ENCODE results near the gene DGKB. TPM values are rescaled to one million over a fixed set of nuclear protein-coding genes. Genes with fewer than 3 reads are reported as not detected.
A peak's percentile ranks its signal among the peaks of the same experiment; 100 is the strongest.
"Not testable (repeated sequence)": the region's sequence is repeated elsewhere in the genome, so short reads cannot be mapped to it uniquely, and the experiment has no call there.

DGKB gene
- total RNA-seq, 2 experiments from 2014 or later: not detected

- no peaks in the 10 kb centered on the region for H3K27me3 Mint-ChIP-seq
- intact Hi-C loops (cut with micrococcal nuclease): no loop called here
- no peak for DNase-seq
- H3K36me3 Mint-ChIP-seq: no peaks in the 10 kb centered on the region
- ChIA-PET POLR2A (no interaction called here), CTCF (no interaction called here)
- no peak overlapping the region for H3K4me3 Mint-ChIP-seq
- peaks cover 4% of the 10 kb centered on the region for H3K9me3 Mint-ChIP-seq
- H3K4me1 Mint-ChIP-seq (ENCODE audit: low read depth): no peaks in the 10 kb centered on the region
- no peak overlapping the region for H3K27ac Mint-ChIP-seq
Measured at GRCh38 chr7:14497390-14497789, 405.2 kb downstream of the DGKB start.

GRCh38 chr7:14495633-14496032 is 406.9 kb downstream of the DGKB start:
- Mint-ChIP-seq H3K27ac (no peak overlapping the region), H3K4me1 (ENCODE audit: low read depth) (no peaks in the 10 kb centered on the region), H3K36me3 (no peaks in the 10 kb centered on the region), H3K9me3 (no peaks in the 10 kb centered on the region), H3K4me3 (no peak overlapping the region), H3K27me3 (no peaks in the 10 kb centered on the region)
- CTCF ChIA-PET: no interaction called here
- intact Hi-C loops (cut with micrococcal nuclease): no loop called here
- no peak for DNase-seq
- POLR2A ChIA-PET: no interaction called here

GRCh38 chr7:14487701-14488395 is 414.7 kb downstream of the DGKB start:
- Mint-ChIP-seq H3K36me3 (no peaks in the 10 kb centered on the region), H3K27ac (no peak overlapping the region), H3K9me3 (no peaks in the 10 kb centered on the region), H3K4me3 (no peak overlapping the region), H3K27me3 (no peaks in the 10 kb centered on the region), H3K4me1 (ENCODE audit: low read depth) (no peaks in the 10 kb centered on the region)
- intact Hi-C loops (cut with micrococcal nuclease): no loop called here
- POLR2A ChIA-PET: no interaction called here
- no peak for DNase-seq
- CTCF ChIA-PET: no interaction called here

- Mint-ChIP-seq H3K4me1 (ENCODE audit: low read depth) (no peaks in the 10 kb centered on the region), H3K36me3 (no peaks in the 10 kb centered on the region), H3K27me3 (no peaks in the 10 kb centered on the region), H3K27ac (no peak overlapping the region), H3K4me3 (no peak overlapping the region), H3K9me3 (no peaks in the 10 kb centered on the region)
- POLR2A ChIA-PET: no interaction called here
- CTCF ChIA-PET: no interaction called here
- intact Hi-C loops (cut with micrococcal nuclease): no loop called here
- DNase-seq: no peak
Measured at GRCh38 chr7:14483663-14484062, 418.9 kb downstream of the DGKB start.

- intact Hi-C loops (cut with micrococcal nuclease): no loop called here
- no peak for DNase-seq
- Mint-ChIP-seq H3K27ac (no peak overlapping the region), H3K36me3 (no peaks in the 10 kb centered on the region), H3K9me3 (no peaks in the 10 kb centered on the region), H3K4me3 (no peak overlapping the region), H3K27me3 (no peaks in the 10 kb centered on the region), H3K4me1 (ENCODE audit: low read depth) (no peaks in the 10 kb centered on the region)
- ChIA-PET CTCF (no interaction called here), POLR2A (no interaction called here)
Measured at GRCh38 chr7:14480281-14480680, 422.3 kb downstream of the DGKB start.

GRCh38 chr7:14478834-14479510 is 423.6 kb downstream of the DGKB start:
- Mint-ChIP-seq H3K36me3 (no peaks in the 10 kb centered on the region), H3K27me3 (no peaks in the 10 kb centered on the region), H3K9me3 (no peaks in the 10 kb centered on the region), H3K4me1 (ENCODE audit: low read depth) (no peaks in the 10 kb centered on the region), H3K4me3 (no peak overlapping the region), H3K27ac (no peak overlapping the region)
- DNase-seq: no peak
- ChIA-PET CTCF (no interaction called here), POLR2A (no interaction called here)
- intact Hi-C loops (cut with micrococcal nuclease): no loop called here

GRCh38 chr7:14461716-14462115 is 440.8 kb downstream of the DGKB start:
- H3K36me3 Mint-ChIP-seq; CTCF ChIA-PET; H3K4me3 Mint-ChIP-seq; intact Hi-C loops (cut with micrococcal nuclease); H3K9me3 Mint-ChIP-seq; DNase-seq; H3K4me1 Mint-ChIP-seq (ENCODE audit: low read depth); H3K27ac Mint-ChIP-seq; POLR2A ChIA-PET; H3K27me3 Mint-ChIP-seq: not testable (repeated sequence)

GRCh38 chr7:14458846-14459245 is 443.7 kb downstream of the DGKB start:
- H3K9me3 Mint-ChIP-seq; H3K27me3 Mint-ChIP-seq; DNase-seq; POLR2A ChIA-PET; H3K36me3 Mint-ChIP-seq; H3K4me3 Mint-ChIP-seq; H3K27ac Mint-ChIP-seq; H3K4me1 Mint-ChIP-seq (ENCODE audit: low read depth): not testable (repeated sequence)
- intact Hi-C loops (cut with micrococcal nuclease): loop anchor here (5.0 to 10.0 kb wide), 3 partner anchors 932 to 1937 kb away; no protein-coding TSS in a partner anchor
- CTCF ChIA-PET: interaction anchor here (0.6 to 1.2 kb wide), 3 partner anchors 10 to 1934 kb away, joined by 3 read pairs; no protein-coding TSS in a partner anchor

- Mint-ChIP-seq H3K36me3 (no peaks in the 10 kb centered on the region), H3K27me3 (peaks cover 5% of the 10 kb centered on the region), H3K27ac (no peak overlapping the region), H3K4me3 (no peak overlapping the region), H3K4me1 (ENCODE audit: low read depth) (no peaks in the 10 kb centered on the region), H3K9me3 (no peaks in the 10 kb centered on the region)
- ChIA-PET POLR2A (no interaction called here), CTCF (interaction anchor here (0.6 to 1.9 kb wide), 7 partner anchors 11 to 1177 kb away, joined by 3 to 10 read pairs (median 4); no protein-coding TSS in a partner anchor)
- intact Hi-C loops (cut with micrococcal nuclease): loop anchor here (1.0 to 10.0 kb wide), 4 partner anchors 931 to 1936 kb away; no protein-coding TSS in a partner anchor
- DNase-seq: peak; percentile 49
Measured at GRCh38 chr7:14457568-14458453, 444.7 kb downstream of the DGKB start.

GRCh38 chr7:14449291-14449690 is 453.3 kb downstream of the DGKB start:
- CTCF ChIA-PET: no interaction called here
- POLR2A ChIA-PET: no interaction called here
- Mint-ChIP-seq H3K27me3 (peaks cover 1% of the 10 kb centered on the region), H3K36me3 (no peaks in the 10 kb centered on the region), H3K27ac (no peak overlapping the region), H3K4me1 (ENCODE audit: low read depth) (peaks cover 10% of the 10 kb centered on the region), H3K9me3 (no peaks in the 10 kb centered on the region), H3K4me3 (no peak overlapping the region)
- DNase-seq: no peak
- intact Hi-C loops (cut with micrococcal nuclease): no loop called here

GRCh38 chr7:14446829-14447228 is 455.7 kb downstream of the DGKB start:
- Mint-ChIP-seq H3K27ac (no peak overlapping the region), H3K36me3 (no peaks in the 10 kb centered on the region), H3K4me1 (ENCODE audit: low read depth) (peaks cover 10% of the 10 kb centered on the region), H3K4me3 (no peak overlapping the region), H3K9me3 (no peaks in the 10 kb centered on the region), H3K27me3 (peaks cover 1% of the 10 kb centered on the region)
- intact Hi-C loops (cut with micrococcal nuclease): no loop called here
- POLR2A ChIA-PET: no interaction called here
- DNase-seq: peak; percentile 24
- CTCF ChIA-PET: interaction anchor here (1.0 kb wide), 1 partner anchor 11 kb away, joined by 3 read pairs; no protein-coding TSS in a partner anchor

- H3K27me3 Mint-ChIP-seq: peaks cover 1% of the 10 kb centered on the region
- ChIA-PET POLR2A (no interaction called here), CTCF (no interaction called here)
- intact Hi-C loops (cut with micrococcal nuclease): no loop called here
- DNase-seq: no peak
- no peak overlapping the region for H3K4me3 Mint-ChIP-seq
- H3K4me1 Mint-ChIP-seq (ENCODE audit: low read depth): peaks cover 10% of the 10 kb centered on the region
- H3K9me3 Mint-ChIP-seq: no peaks in the 10 kb centered on the region
- no peaks in the 10 kb centered on the region for H3K36me3 Mint-ChIP-seq
- H3K27ac Mint-ChIP-seq: no peak overlapping the region
Measured at GRCh38 chr7:14446219-14446618, 456.3 kb downstream of the DGKB start.
